Thyroid gland (tissue), 4 donors: ENCODE measurements around the gene PCBP3.

Source experiments
- POLR2A ChIP-seq, 2 donors: fragments of 450-650 bp; IDR thresholded peaks; one replicate each; pipeline ENCODE4 v1.6.1; 2017; ENCODE audit warnings: antibody characterized with exemption in 2 of 2, mild to moderate bottlenecking in 2 of 2, moderate library complexity in 1 of 2
- TF ChIP-seq, protein P1 (sequence below), 6 experiments: fragments of 200-600 bp in 3 of 6; fragments of 450-650 bp in 3 of 6; sonication (generic) in 3 of 6; IDR thresholded peaks; one replicate each; pipeline ENCODE4 v1.5.1; 2016 to 2019; ENCODE audit warnings: antibody characterized with exemption in 6 of 6, mild to moderate bottlenecking in 2 of 6, inconsistent platforms in 1 of 6, moderate library complexity in 1 of 6

DNA sequence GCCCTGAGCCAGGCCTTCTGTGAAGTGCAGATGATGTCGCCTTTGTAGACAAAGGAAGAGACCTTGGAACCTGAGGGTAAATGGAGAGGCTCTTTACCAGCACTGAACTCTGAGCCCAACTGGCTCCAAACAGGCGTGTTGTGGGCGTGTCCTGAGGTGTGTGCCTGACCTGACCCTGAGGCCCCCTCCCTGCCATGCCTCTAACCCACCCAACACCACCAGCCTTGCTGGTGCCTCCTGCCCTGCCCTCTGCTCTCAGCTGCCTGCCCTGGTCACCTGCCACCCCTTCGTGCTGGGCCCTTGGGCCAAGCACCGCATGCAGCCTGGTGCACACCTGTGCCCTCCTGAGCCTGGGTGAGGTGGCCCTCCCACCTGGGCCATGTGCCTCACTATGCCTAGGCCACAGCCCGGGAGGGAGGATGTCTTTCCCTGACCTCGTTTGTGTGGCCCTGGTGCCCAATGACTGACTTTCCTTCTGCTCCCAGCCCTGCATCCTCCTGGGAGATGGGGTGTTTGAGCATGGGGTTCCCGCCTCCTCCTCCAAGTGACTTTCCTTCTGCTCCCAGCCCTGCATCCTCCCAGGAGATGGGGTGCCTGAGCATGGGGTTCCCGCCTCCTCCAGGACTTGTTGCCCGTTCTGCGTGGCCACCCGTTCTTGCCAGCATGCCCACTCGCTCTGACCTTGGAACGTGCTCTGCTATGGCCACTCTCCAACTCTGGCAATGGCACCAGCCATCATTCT is 157.0 kb downstream of the PCBP3 start:
- TF ChIP-seq, protein P1, sequence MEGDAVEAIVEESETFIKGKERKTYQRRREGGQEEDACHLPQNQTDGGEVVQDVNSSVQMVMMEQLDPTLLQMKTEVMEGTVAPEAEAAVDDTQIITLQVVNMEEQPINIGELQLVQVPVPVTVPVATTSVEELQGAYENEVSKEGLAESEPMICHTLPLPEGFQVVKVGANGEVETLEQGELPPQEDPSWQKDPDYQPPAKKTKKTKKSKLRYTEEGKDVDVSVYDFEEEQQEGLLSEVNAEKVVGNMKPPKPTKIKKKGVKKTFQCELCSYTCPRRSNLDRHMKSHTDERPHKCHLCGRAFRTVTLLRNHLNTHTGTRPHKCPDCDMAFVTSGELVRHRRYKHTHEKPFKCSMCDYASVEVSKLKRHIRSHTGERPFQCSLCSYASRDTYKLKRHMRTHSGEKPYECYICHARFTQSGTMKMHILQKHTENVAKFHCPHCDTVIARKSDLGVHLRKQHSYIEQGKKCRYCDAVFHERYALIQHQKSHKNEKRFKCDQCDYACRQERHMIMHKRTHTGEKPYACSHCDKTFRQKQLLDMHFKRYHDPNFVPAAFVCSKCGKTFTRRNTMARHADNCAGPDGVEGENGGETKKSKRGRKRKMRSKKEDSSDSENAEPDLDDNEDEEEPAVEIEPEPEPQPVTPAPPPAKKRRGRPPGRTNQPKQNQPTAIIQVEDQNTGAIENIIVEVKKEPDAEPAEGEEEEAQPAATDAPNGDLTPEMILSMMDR (IDR thresholded peaks at IDR 0.05), result no peak
- TF ChIP-seq POLR2A (IDR thresholded peaks at IDR 0.05), result no peak
